Measurements from ENCODE around the gene TRIM38.

The TRIM38 gene

GRCh38 chr6:26028746-26029569 is 66.4 kb downstream of the TRIM38 start:
- no peak for DNase-seq

- no peak for DNase-seq
These were observed 66.9 kb downstream of the TRIM38 start for GRCh38 chr6:26029570-26029856.

- DNase-seq, result no peak
These were observed 67.5 kb downstream of the TRIM38 start for GRCh38 chr6:26029857-26030653.

GRCh38 chr6:26030716-26031115 is 68.1 kb downstream of the TRIM38 start:
- DNase-seq, result no peak

GRCh38 chr6:26031151-26031594 is 68.6 kb downstream of the TRIM38 start:
- no peak for DNase-seq

GRCh38 chr6:26031595-26032339 is 69.2 kb downstream of the TRIM38 start:
- DNase-seq, result peak; percentile 72

GRCh38 chr6:26032340-26033084 is 69.9 kb downstream of the TRIM38 start:
- DNase-seq, result peak; percentile 36

GRCh38 chr6:26033085-26033940 is 70.7 kb downstream of the TRIM38 start:
- DNase-seq, result peak; percentile 67

- peak; percentile 42 for DNase-seq
These were observed 71.3 kb downstream of the TRIM38 start for GRCh38 chr6:26033941-26034354.

- DNase-seq, result no peak
These were observed 72.3 kb downstream of the TRIM38 start for GRCh38 chr6:26034905-26035304.

Data from activated CD4-positive, CD25-positive, alpha-beta regulatory T cell treated with anti-CD3 and anti-CD28 coated beads, Interleukin-2, amount 50 U/mL, for 72 hours (primary cell).